Hematopoietic multipotent progenitor cell treated with erythropoietin and hydrocortisone succinate and interleukin-3 and kit ligand, for 15 days (in vitro differentiated cells): ENCODE results near the gene CLMN.

Experiments used
- DNase-seq: peaks from one replicate; pipeline ENCODE4 v3.0.0-alpha.2; 2015; ENCODE audit warnings: low spot score

Gene CLMN, protein sequence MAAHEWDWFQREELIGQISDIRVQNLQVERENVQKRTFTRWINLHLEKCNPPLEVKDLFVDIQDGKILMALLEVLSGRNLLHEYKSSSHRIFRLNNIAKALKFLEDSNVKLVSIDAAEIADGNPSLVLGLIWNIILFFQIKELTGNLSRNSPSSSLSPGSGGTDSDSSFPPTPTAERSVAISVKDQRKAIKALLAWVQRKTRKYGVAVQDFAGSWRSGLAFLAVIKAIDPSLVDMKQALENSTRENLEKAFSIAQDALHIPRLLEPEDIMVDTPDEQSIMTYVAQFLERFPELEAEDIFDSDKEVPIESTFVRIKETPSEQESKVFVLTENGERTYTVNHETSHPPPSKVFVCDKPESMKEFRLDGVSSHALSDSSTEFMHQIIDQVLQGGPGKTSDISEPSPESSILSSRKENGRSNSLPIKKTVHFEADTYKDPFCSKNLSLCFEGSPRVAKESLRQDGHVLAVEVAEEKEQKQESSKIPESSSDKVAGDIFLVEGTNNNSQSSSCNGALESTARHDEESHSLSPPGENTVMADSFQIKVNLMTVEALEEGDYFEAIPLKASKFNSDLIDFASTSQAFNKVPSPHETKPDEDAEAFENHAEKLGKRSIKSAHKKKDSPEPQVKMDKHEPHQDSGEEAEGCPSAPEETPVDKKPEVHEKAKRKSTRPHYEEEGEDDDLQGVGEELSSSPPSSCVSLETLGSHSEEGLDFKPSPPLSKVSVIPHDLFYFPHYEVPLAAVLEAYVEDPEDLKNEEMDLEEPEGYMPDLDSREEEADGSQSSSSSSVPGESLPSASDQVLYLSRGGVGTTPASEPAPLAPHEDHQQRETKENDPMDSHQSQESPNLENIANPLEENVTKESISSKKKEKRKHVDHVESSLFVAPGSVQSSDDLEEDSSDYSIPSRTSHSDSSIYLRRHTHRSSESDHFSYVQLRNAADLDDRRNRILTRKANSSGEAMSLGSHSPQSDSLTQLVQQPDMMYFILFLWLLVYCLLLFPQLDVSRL

DNA sequence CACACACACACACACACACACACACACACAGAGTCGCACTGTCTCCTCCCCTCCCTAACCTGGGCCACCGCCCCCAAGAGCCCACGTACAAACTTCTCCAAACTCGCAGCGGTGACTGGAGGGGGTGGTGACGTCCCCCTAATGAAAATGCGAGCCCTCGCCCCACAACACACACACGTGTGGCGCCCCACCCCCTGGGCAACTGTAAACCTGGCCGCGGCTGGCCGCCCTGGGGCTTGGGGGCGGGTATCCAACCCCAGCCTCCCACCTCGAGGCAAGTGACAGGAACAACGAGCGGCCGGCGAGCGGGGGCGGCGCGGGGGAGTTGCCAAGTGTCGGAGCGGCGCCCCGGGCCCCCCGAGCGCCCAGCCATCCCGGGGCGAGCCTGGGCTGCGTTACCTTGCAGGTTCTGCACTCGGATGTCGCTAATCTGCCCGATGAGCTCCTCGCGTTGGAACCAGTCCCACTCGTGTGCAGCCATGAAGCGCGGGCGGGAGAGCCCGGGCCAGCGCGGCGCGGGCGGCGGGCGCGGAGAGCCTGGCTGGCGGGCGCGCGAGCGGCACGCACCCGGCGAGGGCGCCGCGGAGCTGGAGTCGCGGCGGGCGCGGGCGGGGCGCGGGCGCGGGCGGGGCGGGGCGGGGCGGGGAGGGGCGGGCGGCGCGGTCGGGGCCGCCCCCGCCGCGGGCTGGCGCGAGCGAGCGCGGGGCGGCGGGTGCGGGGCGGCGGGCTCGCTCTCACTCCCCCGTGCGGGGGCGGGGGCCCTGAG, at the start of gene CLMN:
CLMN (minus strand) TSS at position 597 of the 766 bp plus-strand sequence; CDS start at position 481, 116 bp downstream.
- no peak for DNase-seq

DNA sequence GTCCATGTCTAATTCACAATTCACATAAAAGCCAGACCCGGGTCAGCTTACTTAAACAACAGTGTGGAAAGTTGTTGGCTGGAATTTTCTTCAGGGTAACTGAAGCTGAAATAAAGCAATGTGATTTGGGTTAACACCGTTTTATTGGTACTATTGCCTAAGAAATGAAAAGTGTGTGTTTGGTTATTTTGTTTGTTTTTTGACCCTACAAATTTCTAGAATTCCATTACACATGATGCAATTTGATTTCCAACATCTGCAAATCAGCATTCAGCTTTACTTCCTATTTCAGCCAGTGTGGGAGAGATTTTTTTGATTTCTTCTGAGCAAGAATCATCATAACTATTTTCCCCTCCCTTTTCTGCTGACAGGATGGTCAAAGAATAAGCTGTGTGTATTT, 45.7 kb upstream of the CLMN start:
- no peak for DNase-seq

DNA sequence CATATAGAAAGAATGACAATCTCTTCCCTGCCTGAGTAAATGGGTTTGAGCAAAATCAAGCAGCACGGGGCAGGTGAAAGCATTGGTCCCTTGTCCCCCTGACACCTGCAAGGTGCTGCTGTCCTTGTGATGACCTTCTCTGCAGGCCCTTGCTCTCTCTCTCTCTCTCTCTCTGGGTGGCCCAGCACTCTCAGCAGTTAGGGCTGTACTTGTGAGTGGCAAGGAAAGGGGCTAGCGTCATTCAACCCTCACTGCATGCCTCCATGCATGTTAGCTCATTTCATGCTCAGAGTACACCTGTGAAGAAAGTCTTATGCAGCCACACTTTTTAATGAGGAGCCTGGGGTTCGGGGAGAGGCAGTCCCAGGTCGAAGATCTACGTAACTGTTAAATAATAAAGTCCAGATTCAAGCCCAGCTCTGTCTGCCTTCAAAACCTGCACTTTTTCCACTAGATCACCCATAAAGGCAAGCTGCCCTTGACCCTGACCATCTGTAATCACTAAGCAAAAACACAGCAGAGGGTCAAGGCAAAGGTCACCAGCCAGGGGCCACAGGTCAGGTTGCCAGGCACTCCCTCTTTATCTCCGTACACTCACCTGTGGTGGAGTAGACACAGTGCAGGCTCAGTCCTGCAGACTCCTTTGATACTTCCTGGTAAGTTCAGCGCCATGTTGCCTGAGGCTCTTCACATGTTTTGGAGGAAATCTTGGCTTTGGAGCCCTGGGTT, 44.9 kb upstream of the CLMN start:
- DNase-seq = no peak

DNA sequence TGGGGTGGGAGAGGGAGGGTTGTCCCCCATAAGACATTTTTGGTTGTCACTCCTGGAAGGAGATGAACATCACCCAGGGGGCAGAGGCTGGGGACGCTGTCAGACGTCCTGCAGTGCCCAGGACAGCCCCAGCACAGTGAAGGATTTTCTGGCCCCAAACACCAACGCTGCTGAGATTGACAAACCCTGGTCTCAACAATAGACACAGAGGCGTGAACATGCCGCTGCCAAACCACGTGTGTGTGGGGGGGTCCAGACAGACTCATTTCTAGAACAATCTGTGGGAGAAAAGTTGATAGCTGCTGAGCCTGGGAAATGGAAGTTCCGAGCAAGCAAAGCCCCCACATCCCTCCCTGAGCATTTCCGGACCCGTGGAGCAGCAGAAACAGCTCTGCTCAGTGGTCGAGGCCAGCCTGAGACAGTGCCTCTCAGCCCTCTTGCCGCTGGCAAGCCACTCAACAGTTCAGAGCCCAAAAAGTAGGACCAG, 43.8 kb upstream of the CLMN start:
- DNase-seq = no peak

DNA sequence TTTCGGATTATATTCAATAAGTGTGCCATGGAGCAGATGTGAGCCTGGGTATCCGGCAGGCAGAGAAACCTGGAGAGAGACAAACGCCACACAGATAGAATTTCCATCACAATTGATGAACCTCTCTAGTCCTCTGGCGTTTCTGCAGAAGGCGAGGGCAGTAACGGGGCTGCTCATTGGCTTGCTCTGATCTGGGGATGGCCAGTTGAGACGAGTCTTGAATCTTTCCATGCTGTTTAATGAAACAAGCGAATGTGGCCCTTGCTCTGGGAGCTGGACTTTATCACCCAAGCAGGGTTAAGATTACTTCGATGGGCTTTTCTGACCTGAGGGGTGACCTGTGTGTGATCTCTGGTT, 42.4 kb upstream of the CLMN start:
- no peak for DNase-seq

DNA sequence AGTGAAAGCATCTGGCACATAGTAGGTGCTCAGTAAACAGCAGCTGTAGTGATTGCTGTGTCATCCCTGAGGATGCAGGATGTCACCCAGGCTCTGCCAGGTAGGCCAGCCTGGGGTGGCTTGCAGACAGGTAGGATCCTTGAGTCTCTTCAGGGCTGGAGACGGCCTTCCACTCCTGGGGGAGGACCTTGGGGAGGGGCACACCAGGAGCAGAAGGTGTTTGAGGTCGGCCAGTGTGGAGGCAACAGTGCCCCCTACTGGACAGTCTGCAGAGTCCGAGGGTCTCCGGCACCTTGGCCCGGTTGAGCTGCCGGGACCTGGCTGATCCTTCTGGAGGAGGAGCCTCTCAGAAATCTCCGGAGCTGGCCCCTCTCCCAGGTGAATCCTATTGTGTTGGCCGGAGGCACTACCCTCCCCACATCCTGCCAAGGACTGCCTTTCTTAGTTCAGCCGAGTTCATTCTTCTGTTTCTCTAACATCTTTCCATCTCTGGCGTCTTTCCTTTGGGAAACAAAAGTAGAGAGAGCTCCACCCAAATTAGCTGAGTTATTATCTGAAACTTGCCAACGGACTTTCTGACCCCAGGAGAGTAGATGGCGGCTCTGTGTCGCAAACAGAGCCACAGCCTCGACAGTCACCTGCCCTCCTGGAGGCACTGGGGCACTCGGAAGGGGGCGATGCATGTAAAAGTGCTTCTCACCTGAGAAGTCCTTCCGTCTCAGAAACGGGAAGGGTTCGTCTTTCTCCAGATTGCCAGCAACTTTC, 41.8 kb upstream of the CLMN start:
- peak; percentile 22 for DNase-seq

DNA sequence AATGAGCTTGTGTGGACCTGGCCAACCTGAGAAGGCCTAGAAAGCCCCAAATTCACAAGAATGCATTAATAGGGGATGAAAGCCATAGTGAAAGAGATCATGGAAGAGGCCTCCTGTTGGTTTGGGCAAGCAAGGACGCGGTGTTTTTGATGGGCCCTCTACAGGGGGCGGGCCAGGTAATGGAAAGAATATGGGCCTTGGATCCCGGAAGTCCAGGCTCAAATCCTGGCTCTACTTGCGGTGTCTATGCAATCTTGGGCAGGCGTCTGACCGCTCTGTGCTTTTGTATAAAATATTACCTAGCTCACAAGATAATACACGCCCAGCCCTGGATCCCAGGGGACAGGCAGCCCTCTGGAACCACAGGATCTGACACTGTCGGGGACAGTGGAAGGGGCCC, 41.1 kb upstream of the CLMN start:
- no peak for DNase-seq

DNA sequence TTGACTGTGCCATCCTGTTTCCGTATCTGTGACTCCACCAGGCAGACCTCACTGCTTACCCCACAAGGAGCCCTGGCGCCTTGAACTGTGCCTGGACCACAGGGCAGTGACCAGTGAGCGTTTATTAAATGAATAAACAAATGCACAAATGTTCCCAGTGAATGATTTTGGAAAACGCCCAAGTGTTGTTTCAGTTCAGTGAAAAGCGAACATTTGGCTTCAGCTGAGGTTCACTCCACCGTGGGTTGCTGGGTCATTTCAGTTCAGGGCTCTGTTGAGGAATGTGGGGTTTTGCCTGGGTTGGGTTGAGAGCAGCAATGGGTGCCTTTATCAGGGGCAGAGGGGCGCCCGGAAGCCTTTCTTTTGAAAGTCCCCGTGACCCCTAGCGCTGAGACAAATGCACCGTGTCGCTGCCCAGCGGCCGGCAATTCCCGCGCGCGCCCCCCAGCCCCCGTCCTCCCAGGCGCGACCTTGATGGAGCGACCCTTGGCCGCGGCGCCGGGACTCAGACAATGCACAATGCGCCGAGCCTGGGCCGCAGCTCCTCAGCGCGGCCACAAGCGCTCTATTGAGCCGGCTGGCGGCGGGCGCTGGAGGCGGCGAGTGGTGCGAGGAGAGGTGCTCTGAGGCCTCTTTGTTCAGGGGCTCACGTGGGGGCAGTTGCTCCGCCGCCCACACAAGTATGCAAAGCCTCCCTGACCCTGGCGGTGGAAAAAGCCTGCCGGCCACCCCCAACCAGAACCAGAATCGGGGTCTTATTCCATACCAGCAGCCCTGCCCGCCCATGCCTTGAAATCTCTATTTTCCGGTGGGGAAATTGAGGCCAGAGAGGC, 40.5 kb upstream of the CLMN start:
- DNase-seq = no peak

DNA sequence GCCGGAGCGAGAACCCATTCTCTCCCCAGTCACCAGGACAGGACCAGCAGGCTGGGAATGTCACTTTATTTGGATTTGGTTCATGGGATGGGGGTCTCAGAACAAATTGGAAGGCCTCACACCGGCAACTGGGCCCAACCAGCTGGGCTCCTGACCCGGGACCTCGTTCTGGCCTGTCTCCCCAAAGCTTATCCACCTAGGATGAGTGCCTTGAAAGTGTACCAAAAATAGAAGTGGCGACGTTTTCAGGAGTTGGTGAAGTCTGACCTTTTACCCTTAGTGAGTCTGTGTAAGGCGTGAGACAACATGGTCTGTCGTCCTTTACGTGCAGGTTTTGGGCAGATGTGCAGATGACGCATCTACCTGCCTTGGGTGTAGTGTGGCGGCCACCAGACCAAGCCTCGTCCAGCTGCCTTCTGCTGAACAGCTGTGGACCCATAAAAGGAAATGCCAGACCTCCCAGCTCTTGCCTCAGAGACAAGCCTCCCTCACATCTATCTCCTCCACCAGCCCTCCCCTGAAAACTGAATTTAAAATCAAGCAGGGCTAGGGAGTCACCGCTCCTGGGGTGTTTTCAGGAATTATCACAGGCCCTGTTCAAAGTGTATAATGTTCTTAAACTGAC, 36.6 kb upstream of the CLMN start:
- no peak for DNase-seq

DNA sequence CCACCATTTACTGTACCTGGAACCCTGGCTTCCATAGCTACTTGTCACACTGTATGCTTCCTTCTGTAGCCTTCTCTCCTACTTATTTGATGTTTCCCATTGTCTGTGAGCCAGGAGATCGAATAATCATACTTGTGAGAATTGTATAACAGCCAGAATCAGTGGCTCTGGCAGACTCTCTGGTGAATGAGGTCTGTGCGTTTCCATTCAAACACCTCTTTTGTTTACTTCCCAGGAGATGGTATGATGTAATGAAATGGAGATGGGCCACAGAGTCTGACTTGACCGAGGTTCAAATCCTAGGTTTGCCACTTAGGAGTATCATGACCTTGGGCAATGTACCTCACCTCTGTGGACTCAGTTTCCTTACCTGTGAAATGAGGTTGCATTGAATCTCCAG, 35.7 kb upstream of the CLMN start:
- no peak for DNase-seq

DNA sequence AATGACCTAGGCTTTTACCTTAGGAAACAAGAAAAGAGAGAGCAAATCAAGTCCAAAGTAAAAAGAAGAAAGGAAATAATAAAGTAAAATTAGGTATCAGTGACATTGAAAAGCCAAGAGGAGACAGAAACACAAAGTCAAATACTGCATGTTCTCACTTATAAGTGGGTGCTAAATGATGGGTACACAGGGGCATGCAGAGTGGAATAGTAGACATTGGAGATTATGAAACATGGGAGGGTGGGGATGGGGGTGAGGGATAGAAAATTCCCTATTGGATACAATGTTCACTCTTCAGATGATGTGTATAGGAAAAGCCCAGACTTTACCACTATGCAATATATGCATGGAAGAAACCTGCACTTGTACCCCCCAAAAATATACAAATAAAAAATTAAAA, 35.1 kb upstream of the CLMN start:
- DNase-seq = no peak

DNA sequence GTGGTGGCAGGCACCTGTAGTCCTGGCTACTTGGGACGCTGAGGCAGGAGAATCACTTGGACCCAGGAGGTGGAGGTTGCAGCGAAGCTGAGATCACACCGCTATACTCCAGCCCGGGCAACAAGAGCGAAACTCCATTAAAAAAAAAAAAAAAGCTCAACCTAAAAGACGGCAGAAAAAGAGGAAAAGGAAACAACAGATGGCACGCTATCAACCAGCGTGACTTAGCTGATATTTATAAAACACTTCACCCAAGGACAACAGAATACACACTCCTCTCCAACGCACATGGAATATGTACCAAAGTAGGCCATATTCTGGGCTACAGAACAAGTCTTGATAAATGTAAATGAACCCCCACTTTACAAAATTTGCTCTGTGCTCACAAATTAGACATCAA, 34.0 kb upstream of the CLMN start:
- DNase-seq = no peak

DNA sequence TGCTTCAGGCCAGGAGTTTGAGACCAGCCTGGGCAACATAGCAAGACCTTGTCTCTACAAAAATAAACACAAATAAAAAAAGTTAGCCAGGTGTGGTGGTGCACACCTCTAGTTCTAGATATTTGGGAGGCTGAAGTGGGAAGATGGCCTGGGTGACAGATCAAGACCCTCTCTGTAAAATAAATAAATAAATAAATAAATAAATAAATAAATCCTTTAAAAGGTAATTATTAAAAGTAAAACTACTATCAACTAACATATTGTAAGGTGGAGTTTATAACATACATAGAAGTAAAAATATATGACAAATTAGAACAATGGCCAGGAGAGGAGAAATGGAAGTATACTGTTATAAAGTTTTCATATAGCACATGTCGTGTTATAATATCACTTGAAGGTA, 33.3 kb upstream of the CLMN start:
- no peak for DNase-seq

DNA sequence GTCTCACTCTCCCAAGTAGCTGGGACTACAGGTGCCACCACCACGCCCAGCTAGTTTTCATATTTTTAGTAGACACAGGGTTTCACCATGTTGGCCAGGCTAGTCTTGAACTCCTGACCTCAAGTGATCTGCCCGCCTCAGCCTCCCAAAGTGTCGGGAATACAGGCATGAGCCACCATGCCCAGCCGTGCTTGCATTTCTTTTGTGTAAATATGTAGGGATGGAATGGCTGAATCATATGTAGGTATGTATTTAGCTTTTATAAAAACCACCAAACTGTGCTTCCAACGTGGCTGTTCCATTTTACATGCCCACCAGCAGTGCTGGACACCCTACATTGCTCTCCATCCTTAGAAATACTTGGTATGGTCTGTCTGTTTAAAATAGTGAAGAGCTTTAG, 32.8 kb upstream of the CLMN start:
- no peak for DNase-seq

DNA sequence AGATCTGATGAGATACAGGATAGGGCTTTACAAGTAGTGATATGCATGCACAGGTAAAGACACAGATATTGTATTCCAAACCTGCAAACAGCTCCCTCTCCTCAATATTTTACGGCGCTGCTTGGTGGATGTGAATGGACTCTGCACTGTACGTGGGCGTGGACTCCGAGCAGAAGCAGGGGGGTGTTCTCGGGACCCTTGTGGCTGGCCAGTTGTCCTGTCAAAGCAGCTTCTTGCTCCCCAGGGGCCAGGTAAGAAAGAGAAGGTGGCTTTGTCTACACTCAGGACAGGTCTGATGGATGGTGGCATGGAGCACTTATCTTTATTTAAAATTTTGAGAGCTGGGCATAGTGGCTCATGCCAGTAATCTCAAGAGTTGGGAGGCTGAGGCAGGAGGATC, 29.5 kb upstream of the CLMN start:
- no peak for DNase-seq

DNA sequence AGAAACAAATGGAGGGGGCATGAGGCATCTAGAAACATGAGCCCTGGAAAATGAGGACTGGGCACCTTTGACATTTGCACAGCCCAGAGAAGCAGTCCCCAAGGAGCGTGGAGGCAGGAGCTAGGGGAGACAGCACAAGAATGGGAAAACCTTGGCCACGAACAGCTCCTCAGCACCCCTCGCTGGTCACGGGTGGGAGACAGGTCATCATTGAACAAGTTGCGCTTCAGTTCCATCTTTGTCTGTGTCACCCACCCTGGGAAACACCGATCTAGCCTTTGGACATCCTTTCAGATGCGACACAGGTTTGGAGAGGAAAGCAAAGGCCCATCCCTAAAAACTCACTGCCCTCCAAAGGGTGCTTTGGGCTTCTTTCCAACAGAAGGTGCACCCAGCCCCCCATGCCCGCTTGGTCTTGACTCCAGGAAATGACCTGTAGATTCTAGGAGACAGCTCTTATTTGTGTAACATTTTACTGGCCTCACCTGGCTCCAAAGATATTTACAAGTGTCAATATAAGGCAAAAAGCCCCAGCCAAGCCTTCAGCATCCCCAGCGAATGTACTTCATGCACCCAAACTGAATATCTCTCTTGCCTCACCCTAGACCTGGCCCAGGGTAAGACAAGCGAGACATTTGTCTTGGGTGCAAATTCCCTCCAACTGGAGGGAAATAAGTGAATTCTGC, 28.8 kb upstream of the CLMN start:
- no peak for DNase-seq

DNA sequence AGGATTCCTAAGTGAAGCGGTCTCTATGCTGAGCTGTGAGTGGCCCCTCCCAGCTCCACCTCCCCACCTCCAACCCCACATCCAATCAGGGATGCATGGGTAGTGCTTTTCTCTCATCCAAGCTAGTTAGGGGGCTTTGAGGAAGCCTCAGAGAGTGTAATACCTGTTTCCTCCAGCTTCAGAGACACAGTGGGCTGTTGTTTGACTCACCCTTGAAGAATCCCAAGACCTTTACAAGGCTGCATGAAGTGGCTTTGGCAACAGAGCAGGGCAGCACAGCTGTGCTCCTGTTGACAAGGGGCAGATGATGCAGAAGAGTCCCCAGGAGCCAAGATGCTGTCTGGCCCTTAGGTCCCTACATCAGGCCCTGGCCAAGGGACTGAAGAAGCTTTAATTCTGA, 27.1 kb upstream of the CLMN start:
- no peak for DNase-seq

DNA sequence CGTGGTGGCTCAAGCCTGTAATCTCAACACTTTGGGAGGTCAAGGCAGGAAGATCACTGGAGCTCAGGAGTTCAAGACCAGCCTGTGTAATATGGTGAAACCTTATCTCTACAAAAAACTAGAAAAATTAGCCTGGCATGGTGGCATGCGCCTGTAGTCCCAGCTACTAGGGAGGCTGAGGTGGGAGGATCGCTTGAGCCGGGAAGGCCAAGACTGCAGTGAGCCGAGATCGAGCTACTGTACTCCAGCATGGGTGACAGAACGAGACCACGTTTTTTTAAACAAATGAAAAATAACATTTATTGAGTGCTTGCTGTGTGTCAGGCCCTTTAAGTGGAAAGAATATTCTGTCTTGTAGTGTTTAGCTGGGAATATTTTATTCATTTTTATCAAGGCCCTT, 26.6 kb upstream of the CLMN start:
- DNase-seq = no peak

DNA sequence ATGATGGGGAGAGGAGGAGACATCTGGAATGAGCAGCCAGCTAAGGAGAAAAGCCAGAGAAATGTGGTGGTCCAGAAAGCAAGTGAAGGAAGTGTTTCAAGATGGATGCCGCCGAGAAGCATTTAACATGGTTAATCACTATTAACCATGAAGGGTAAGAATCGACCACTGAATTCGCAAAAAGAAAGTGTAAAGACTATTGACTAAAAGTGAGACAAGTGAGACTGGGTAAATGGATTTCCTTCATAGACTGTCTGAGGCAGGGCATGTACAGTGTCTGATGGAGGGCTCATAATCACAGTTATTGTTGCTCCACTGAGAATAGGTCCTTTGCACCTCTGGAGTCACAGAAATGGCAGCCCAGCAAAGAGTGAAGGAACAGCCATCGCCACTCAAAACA, 25.3 kb upstream of the CLMN start:
- no peak for DNase-seq
